ENCODE measurements around the gene ANXA7. TPM values are rescaled to one million over a fixed set of nuclear protein-coding genes. Genes with fewer than 3 reads are reported as not detected.
"Not testable (repeated sequence)": the region's sequence is repeated elsewhere in the genome, so short reads cannot be mapped to it uniquely, and the experiment has no call there.

The ANXA7 gene
- polyA plus RNA-seq, 4 donors = 44.3 to 64.8 (median 55.7) TPM

DNA sequence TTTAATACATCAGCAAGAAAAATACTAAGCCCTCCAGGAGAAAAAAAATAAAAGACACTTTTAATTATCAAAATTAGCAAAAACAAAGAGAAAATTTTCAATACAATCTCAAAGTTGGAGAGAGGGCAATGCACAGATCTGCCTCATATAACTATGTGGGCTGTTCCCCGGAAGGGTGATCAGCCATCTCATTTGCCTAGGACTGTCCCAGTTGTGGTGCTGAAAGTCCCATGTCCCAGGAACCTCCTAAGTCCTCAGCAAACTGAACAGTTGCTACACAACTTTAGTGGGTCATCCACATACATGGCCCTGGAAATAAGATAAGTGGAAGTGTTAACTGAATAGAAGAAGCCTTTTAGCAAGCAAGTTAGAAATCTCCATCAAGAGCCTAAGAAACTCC lies 69.6 kb downstream of the ANXA7 start:
- no peak for FAIRE-seq
- 85 to 96% (median 85%) methylated on average over 1 of the region's 1 CpG for WGBS, 3 donors
- Histone ChIP-seq H3K9me3 (ENCODE audit: control insufficient read depth in 2 of 2, insufficient read depth in 1 of 2, low read depth in 1 of 2, low read length in 1 of 2) (peaks cover 0 to 5% of the 10 kb centered on the region in 2 donors), H3K4me1 (ENCODE audit: control insufficient read depth in 3 of 3, insufficient read depth in 2 of 3, low read depth in 1 of 3, low read length in 2 of 3) (no peaks in the 10 kb centered on the region), H3K36me3 (ENCODE audit: control insufficient read depth in 3 of 3, insufficient read depth in 2 of 3, low read depth in 1 of 3, low read length in 3 of 3) (peaks cover 0 to 15% (median 0%) of the 10 kb centered on the region in 3 donors), H3K27ac (ENCODE audit: low read depth in 1 of 3, low read length in 2 of 3) (no peak overlapping the region), H3K27me3 (ENCODE audit: control insufficient read depth in 3 of 3, insufficient read depth in 3 of 3, low read length in 3 of 3) (no peaks in the 10 kb centered on the region), H3K4me3 (ENCODE audit: low read depth in 1 of 3, low read length in 3 of 3) (no peak overlapping the region)
- DNase-seq = no peak

DNA sequence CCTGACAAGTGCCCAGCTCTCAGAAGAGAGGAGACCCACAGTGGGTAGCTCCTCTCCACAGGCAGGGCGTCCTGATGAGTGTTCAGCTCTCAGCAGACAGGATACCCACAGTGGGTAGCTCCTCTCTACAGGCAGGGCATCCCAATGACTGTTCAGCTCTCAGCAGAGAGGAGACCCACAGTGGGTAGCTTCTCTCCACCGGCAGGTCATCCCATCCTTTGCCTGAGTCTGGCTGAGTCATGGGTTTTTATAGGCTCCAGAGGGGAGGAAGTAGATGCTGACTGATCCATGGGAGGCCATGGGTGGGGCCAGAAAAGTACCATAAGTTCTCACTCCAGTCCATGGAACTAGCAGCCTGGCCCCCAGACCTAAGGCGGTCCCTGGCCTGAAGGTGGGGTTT lies 73.7 kb downstream of the ANXA7 start:
- no peak overlapping the region for H3K4me3 ChIP-seq (ENCODE audit: low read depth in 1 of 3, low read length in 3 of 3)
- no peaks in the 10 kb centered on the region for H3K4me1 ChIP-seq (ENCODE audit: control insufficient read depth in 3 of 3, insufficient read depth in 2 of 3, low read depth in 1 of 3, low read length in 2 of 3)
- no peaks in the 10 kb centered on the region for H3K27me3 ChIP-seq (ENCODE audit: control insufficient read depth in 3 of 3, insufficient read depth in 3 of 3, low read length in 3 of 3)
- no peak overlapping the region for H3K27ac ChIP-seq (ENCODE audit: low read depth in 1 of 3, low read length in 2 of 3)
- peaks cover 0 to 15% (median 0%) of the 10 kb centered on the region in 3 donors for H3K36me3 ChIP-seq (ENCODE audit: control insufficient read depth in 3 of 3, insufficient read depth in 2 of 3, low read depth in 1 of 3, low read length in 3 of 3)
- no peak for DNase-seq
- peaks cover 0 to 5% of the 10 kb centered on the region in 2 donors for H3K9me3 ChIP-seq (ENCODE audit: control insufficient read depth in 2 of 2, insufficient read depth in 1 of 2, low read depth in 1 of 2, low read length in 1 of 2)
- WGBS, 3 donors = 87 to 97% (median 91%) methylated on average over 3 of the region's 3 CpGs
- no peak for FAIRE-seq

DNA sequence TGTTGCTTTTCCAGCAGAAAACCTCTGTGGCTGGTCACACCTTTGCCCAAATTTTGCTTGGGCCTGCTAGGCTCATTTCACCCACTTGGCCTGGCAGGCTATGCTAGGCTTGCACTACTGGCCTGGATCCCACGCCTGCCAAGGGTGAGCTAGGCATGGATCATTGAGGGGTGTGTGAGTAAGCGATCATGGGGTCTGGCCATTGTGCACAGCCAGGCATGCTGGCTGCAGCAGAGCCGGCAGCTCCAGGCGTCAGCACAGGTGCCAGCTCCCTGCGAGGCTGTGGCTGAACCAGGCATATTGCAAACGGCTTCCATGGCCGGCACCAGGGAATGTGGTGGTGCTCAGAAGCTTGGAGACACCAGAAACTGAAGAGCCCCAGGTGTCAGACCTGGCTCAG lies 74.4 kb downstream of the ANXA7 start:
- WGBS, 3 donors = 84 to 96% (median 86%) methylated on average over 7 of the region's 7 CpGs

DNA sequence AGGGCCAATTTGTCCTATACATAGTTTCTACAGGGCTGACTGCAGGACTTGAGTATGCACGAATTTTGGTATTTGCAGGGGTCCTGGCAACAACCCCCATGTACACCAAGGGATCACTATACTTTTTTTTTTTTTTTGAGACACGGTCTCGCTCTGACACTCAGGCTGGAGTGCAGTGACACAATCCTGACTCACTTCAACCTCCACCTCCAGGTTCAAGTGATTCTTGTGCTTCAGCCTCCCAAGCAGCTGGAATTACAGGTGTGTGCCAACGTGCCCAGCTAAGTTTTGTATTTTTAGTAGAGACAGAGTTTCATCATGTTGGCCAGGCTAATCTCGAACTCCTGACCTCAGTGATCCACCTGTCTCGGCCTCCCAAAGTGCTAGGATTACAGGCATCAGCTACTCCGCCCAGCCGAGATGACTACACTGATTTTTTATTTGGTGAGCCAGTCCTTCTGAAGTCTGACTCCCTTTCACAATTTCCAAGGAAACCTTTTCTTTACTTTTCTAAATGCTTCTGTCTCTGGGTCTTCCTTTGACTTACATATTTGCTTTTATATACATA lies 75.0 kb downstream of the ANXA7 start:
- peaks cover 0 to 5% of the 10 kb centered on the region in 2 donors for H3K9me3 ChIP-seq (ENCODE audit: control insufficient read depth in 2 of 2, insufficient read depth in 1 of 2, low read depth in 1 of 2, low read length in 1 of 2)
- DNase-seq (no peak), FAIRE-seq (no peak)
- H3K27me3 ChIP-seq (ENCODE audit: control insufficient read depth in 3 of 3, insufficient read depth in 3 of 3, low read length in 3 of 3) = no peaks in the 10 kb centered on the region
- WGBS, 3 donors = 84 to 89% (median 88%) methylated on average over 8 of the region's 8 CpGs
- peaks cover 0 to 15% (median 0%) of the 10 kb centered on the region in 3 donors for H3K36me3 ChIP-seq (ENCODE audit: control insufficient read depth in 3 of 3, insufficient read depth in 2 of 3, low read depth in 1 of 3, low read length in 3 of 3)
- no peak overlapping the region for H3K27ac ChIP-seq (ENCODE audit: low read depth in 1 of 3, low read length in 2 of 3)
- no peaks in the 10 kb centered on the region for H3K4me1 ChIP-seq (ENCODE audit: control insufficient read depth in 3 of 3, insufficient read depth in 2 of 3, low read depth in 1 of 3, low read length in 2 of 3)
- H3K4me3 ChIP-seq (ENCODE audit: low read depth in 1 of 3, low read length in 3 of 3) = no peak overlapping the region

More for the DNA sequence above, 74.4 kb downstream of the ANXA7 start:
- no peak overlapping the region for H3K4me3 ChIP-seq (ENCODE audit: low read depth in 1 of 3, low read length in 3 of 3)
- H3K27me3 ChIP-seq (ENCODE audit: control insufficient read depth in 3 of 3, insufficient read depth in 3 of 3, low read length in 3 of 3) = no peaks in the 10 kb centered on the region
- peaks cover 0 to 15% (median 0%) of the 10 kb centered on the region in 3 donors for H3K36me3 ChIP-seq (ENCODE audit: control insufficient read depth in 3 of 3, insufficient read depth in 2 of 3, low read depth in 1 of 3, low read length in 3 of 3)
- H3K4me1 ChIP-seq (ENCODE audit: control insufficient read depth in 3 of 3, insufficient read depth in 2 of 3, low read depth in 1 of 3, low read length in 2 of 3) = no peaks in the 10 kb centered on the region
- DNase-seq (no peak), FAIRE-seq (no peak)
- peaks cover 0 to 5% of the 10 kb centered on the region in 2 donors for H3K9me3 ChIP-seq (ENCODE audit: control insufficient read depth in 2 of 2, insufficient read depth in 1 of 2, low read depth in 1 of 2, low read length in 1 of 2)
- no peak overlapping the region for H3K27ac ChIP-seq (ENCODE audit: low read depth in 1 of 3, low read length in 2 of 3)

DNA sequence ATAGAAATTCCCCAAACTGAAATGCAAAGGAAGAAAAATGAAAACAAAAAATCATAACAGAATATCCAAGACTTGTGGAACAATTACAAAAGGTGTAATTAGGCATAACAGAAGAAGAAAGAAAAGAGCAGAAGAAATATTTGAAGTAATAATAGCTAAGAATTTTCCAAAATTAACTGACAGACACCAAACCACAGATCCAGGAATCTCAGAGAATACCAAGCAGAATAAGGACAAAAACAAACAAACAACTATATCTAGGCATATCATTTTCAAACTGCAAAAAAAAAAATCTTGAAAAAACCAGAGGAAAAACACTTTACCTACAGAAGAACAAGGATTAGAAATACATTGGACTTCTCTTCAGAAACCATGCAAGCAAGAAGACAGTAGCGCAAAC lies 80.7 kb downstream of the ANXA7 start:
- H3K9me3 ChIP-seq (ENCODE audit: control insufficient read depth in 2 of 2, insufficient read depth in 1 of 2, low read depth in 1 of 2, low read length in 1 of 2) = no peaks in the 10 kb centered on the region
- H3K4me1 ChIP-seq (ENCODE audit: control insufficient read depth in 3 of 3, insufficient read depth in 2 of 3, low read depth in 1 of 3, low read length in 2 of 3) = no peaks in the 10 kb centered on the region
- DNase-seq (no peak), FAIRE-seq (no peak)
- H3K27me3 ChIP-seq (ENCODE audit: control insufficient read depth in 3 of 3, insufficient read depth in 3 of 3, low read length in 3 of 3) = no peaks in the 10 kb centered on the region
- H3K4me3 ChIP-seq (ENCODE audit: low read depth in 1 of 3, low read length in 3 of 3) = no peak overlapping the region
- no peaks in the 10 kb centered on the region for H3K36me3 ChIP-seq (ENCODE audit: control insufficient read depth in 3 of 3, insufficient read depth in 2 of 3, low read depth in 1 of 3, low read length in 3 of 3)
- 98 to 100% (median 100%) methylated on average over 1 of the region's 1 CpG for WGBS, 3 donors
- no peak overlapping the region for H3K27ac ChIP-seq (ENCODE audit: low read depth in 1 of 3, low read length in 2 of 3)

DNA sequence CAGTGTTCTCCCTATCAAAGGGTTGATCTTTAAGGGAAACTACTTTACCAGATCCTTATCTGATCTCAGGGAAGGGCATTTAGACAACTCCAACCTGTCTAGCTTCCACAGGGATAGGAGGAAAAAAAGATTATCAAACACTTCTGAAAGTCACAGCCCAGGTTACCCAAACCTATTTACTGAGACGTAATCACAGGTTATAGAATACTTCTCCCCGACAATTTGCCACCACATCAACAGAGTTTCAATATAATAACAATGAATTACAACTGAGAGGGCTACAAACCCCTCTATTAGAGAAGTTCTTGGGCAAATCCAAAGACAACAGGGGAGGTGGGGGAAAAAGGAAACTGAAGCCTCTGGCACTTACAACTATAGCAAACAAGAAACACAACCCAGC lies 81.5 kb downstream of the ANXA7 start:
- 80 to 94% (median 89%) methylated on average over 2 of the region's 2 CpGs for WGBS, 3 donors
- FAIRE-seq = no peak
- DNase-seq = no peak
- H3K36me3 ChIP-seq (ENCODE audit: control insufficient read depth in 3 of 3, insufficient read depth in 2 of 3, low read depth in 1 of 3, low read length in 3 of 3) = no peaks in the 10 kb centered on the region
- H3K27me3 ChIP-seq (ENCODE audit: control insufficient read depth in 3 of 3, insufficient read depth in 3 of 3, low read length in 3 of 3) = no peaks in the 10 kb centered on the region
- H3K4me3 ChIP-seq (ENCODE audit: low read depth in 1 of 3, low read length in 3 of 3) = no peak overlapping the region
- H3K9me3 ChIP-seq (ENCODE audit: control insufficient read depth in 2 of 2, insufficient read depth in 1 of 2, low read depth in 1 of 2, low read length in 1 of 2) = no peaks in the 10 kb centered on the region
- no peaks in the 10 kb centered on the region for H3K4me1 ChIP-seq (ENCODE audit: control insufficient read depth in 3 of 3, insufficient read depth in 2 of 3, low read depth in 1 of 3, low read length in 2 of 3)
- H3K27ac ChIP-seq (ENCODE audit: low read depth in 1 of 3, low read length in 2 of 3) = no peak overlapping the region

DNA sequence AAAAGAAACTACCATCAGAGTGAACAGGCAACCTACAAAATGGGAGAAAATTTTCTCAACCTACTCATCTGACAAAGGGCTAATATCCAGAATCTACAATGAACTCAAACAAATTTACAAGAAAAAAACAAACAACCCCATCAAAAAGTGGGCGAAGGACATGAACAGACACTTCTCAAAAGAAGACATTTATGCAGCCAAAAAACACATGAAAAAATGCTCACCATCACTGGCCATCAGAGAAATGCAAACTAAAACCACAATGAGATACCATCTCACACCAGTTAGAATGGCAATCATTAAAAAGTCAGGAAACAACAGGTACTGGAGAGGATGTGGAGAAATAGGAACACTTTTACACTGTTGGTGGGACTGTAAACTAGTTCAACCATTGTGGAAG lies 85.3 kb downstream of the ANXA7 start:
- H3K9me3 ChIP-seq (ENCODE audit: control insufficient read depth in 2 of 2, insufficient read depth in 1 of 2, low read depth in 1 of 2, low read length in 1 of 2); H3K36me3 ChIP-seq (ENCODE audit: control insufficient read depth in 3 of 3, insufficient read depth in 2 of 3, low read depth in 1 of 3, low read length in 3 of 3); H3K27ac ChIP-seq (ENCODE audit: low read depth in 1 of 3, low read length in 2 of 3); H3K4me3 ChIP-seq (ENCODE audit: low read depth in 1 of 3, low read length in 3 of 3); FAIRE-seq; DNase-seq; H3K4me1 ChIP-seq (ENCODE audit: control insufficient read depth in 3 of 3, insufficient read depth in 2 of 3, low read depth in 1 of 3, low read length in 2 of 3); H3K27me3 ChIP-seq (ENCODE audit: control insufficient read depth in 3 of 3, insufficient read depth in 3 of 3, low read length in 3 of 3): not testable (repeated sequence)
- WGBS, 3 donors = no CpG with 5 or more reads among the region's 1 CpG

DNA sequence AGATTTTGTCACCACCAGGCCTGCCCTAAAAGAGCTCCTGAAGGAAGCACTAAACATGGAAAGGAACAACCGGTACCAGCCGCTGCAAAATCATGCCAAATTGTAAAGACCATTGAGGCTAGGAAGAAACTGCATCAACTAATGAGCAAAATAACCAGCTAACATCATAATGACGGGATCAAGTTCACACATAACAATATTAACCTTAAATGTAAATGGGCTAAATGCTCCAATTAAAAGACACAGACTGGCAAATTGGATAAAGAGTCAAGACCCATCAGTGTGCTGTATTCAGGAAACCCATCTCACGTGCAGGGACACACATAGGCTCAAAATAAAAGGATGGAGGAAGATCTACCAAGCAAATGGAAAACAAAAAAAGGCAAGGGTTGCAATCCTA lies 88.6 kb downstream of the ANXA7 start:
- not testable (repeated sequence) for H3K9me3 ChIP-seq (ENCODE audit: control insufficient read depth in 2 of 2, insufficient read depth in 1 of 2, low read depth in 1 of 2, low read length in 1 of 2); H3K36me3 ChIP-seq (ENCODE audit: control insufficient read depth in 3 of 3, insufficient read depth in 2 of 3, low read depth in 1 of 3, low read length in 3 of 3); H3K4me3 ChIP-seq (ENCODE audit: low read depth in 1 of 3, low read length in 3 of 3); FAIRE-seq; DNase-seq; H3K27me3 ChIP-seq (ENCODE audit: control insufficient read depth in 3 of 3, insufficient read depth in 3 of 3, low read length in 3 of 3); H3K27ac ChIP-seq (ENCODE audit: low read depth in 1 of 3, low read length in 2 of 3); H3K4me1 ChIP-seq (ENCODE audit: control insufficient read depth in 3 of 3, insufficient read depth in 2 of 3, low read depth in 1 of 3, low read length in 2 of 3)
- WGBS, 3 donors = 54 to 88% (median 81%) methylated on average over 1 to 2 of the region's 4 CpGs
